Stimulated activated CD4-positive, alpha-beta T cell treated with anti-CD3 and anti-CD28 coated beads, Interleukin-2, amount 100 ng/mL, for 48 hours (primary cell): ENCODE measurements around the gene TRAPPC10.

Source experiments
- DNase-seq, 2 donors: peaks; one replicate each; pipeline ENCODE4 v3.0.0-alpha.2; 2020

TRAPPC10 gene

DNA sequence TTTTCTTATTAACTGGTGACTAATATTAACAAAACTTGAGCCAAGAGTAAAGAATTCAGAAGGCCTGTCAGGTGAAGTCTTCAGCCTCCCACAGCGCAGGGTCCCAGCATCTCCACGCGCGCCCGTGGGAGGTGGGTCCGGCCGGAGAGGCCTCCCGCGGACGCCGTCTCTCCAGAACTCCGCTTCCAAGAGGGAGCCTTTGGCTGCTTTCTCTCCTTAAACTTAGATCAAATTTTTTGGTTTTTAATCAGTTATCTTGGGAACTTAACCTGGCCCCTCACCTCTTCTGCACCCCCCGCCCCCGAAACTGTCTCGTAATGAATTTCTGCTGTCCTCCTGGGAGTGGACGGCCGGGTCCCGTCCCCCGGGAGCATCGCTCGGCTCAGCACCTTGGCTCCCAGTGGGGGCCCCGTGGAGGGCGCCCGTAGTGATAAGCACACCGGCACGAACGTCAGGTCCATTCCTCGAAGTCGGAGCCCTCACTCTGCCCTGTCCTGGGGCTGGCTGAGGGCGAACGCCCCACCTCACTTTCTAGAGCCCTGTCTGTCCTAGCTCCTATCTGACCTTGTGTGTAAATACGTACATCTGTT is 29.5 kb upstream of the TRAPPC10 start:
- no peak for DNase-seq

DNA sequence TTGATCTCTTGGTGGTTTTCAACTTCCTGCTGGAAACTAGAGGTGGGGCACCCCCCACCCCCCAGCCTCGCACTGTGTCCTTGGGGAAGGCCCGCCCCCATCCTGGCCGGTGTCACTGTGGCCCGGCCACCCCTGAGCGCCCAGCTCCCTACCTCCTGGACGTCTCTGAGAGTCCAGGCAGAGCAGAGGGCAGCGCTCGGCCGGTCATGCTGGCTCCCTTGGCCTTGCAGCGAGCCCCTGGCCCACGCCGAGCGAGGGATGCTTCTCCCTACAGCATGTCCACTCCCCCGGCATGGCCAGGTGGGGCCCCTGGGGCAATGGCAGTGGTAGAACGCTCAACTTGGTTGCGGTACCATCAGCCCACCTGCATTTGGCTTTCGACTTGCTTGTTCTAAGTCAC is 28.7 kb upstream of the TRAPPC10 start:
- no peak for DNase-seq

DNA sequence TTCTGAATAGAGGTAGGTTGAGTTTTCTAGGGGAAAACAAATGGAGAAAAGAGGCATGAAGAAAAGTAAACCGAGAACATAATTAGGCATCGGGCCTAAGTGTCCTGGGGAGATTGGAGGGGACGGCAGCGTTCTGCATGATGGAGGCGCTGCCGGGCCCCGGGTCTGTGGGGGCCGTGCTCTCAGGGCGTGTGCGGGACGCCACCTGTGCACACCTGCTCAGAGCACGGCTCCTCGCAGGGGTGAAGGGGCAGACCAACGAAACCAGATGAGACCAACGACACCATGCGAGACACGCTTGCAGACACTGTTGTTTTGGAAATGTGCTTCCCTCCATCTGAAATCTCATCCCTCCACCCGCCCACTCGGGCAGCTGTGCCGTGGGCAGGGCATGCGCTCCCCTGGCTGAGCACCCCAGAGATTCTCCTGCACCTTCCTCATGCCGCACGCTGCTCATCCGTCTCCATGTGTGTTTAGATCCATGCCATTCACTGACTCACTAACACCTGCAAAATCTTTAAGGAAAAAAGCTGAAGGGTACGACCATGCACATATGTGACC is 28.2 kb upstream of the TRAPPC10 start:
- DNase-seq: no peak

DNA sequence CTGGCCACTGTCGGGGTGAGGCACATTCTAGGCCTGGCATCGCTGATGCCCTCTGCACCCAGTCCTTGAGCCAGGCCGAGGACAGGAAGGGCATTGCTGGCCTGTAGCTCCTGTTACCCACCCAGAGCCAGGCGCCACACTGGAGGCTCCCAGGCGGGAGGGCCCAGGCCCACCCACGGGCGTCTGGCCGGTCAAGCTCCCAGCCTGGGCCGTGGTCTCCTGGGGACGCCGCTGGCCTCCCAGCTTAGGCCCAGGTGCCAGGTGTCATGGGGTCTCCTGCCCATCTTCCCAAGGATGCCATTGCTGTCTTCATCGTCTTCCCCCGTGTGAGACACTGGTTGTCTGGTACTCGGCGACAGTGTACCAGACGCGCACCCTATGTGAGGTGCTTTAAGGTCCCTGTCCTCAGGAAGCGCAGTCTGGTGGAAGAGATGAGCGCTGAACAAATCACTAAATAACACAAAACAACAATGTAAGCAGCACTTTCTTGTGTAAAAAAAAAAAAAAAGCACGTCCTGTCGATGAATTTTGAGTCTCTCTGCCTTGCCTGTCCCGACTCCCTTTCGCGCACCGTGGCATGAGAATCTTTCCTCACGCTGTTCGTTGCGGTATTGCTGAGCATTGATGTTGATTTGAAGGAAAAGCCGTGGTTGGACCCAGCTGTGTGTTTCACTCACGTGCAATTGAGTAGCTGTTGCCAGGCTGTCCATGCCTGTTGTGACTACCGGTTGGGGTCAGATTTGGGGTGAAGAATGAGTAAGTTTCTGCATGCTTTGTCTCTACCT is 27.0 kb upstream of the TRAPPC10 start:
- no peak for DNase-seq

GRCh38 chr21:43985690-43986251 is 26.3 kb upstream of the TRAPPC10 start:
- DNase-seq: no peak

DNA sequence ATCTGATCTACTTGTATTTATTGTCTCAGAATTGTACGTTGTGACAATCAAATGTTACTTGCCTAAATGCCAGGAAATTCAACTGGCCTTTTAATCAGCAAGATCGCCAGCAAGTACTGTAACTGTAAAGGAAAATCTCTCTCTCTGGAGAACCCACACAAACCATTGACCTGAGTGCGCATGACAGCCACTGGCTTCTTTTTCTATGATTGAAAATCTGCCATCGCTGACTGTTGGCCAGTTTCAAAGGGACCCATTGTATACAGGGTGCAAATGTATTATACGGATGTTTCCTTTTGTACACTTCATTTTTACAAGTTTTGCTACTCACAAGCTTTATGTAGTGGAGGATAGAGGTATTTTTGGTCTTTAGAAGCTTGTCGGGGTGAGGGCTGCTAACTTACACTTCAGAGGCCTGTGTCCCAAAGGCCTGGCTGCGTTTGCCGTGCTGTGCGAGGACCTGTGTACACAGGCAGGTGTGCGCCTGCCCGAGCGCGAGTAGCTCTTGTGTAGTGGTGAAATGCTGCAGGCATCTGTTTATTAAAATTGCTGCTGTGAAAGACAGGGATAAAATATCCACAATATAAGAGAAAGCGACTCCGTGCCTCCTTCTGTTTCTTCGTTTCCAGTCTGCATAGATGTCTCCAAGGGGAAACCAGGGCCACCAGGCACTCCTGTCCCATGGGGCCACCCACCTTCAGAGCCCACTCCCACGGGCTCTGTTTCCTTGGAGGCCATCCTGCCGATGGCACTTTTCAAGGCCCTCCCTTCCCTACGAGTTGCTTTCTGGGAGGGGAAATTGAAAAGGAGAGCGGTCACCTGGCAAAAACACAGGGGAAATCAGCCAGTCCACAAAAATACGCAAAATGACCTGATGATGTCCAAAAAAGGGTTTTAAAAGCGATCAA is 25.3 kb upstream of the TRAPPC10 start:
- no peak for DNase-seq

DNA sequence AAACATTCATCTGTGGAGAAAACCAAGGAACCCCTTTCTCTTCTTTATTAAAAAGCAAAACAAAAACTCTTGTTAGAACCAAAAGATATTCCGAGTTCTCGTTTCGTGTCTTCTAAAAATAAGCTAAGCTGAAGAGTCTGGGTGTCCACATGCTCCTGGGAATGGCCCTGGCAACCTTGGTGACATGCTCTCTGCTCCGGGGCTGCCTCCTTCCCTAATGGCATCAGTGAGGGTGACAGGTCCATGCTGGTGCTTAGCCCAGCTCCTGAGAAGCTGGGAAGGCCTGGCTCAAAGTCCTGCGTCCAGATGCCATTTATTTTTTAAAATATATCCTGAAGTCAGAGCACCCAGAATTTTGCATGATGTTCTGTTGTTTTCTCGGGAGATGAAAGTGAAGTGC is 24.6 kb upstream of the TRAPPC10 start:
- DNase-seq: no peak

DNA sequence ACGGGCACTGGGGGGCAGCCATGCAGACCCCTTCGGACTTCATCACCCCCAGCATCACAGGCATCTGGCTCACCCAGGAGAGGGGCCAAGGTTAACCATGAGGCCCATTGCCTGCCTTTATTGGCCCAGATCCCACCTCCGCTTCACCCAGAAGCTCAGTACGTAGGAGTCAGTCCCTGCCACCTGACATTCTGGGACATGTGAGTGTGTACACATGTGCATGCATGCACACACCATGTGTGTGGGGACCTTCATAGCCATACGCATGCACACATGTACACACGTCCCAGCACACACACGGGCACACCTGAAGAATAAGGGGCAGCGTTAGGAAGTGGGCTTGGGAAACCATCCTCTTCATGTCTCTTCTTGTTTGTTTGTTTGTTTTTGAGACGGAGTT is 24.1 kb upstream of the TRAPPC10 start:
- no peak for DNase-seq

DNA sequence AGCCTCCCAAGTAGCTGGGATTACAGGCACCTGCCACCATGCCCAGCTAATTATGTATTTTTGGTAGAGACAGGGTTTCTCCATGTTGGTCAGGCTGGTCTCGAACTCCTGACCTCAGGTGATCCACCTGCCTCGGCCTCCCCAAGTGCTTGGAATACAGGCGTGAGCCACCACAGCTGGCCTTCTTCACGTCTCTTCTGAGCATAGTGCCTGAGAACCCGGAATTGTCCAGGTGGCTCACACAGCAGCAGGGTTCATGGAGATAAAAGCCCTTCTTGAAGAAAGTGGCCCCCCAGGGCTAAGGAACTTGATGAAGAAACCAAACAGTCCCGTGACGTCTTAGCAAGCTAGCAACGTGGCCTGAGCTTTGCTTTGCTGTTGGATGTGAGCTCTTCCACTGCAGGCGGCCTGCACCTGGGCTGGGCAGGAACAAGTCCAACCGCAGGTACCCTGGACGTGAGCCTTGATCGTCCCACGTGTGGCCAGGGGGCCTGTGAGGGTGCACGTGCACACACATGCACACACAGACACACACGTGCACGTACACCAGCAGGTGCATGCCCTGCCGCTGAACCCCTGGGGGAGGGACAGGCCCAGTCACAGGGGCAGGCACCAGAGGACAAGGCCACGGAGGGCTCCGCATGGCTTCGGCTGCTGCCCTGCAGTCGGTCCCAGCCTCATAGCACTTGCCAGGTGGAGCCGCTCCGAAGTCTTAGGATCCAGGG is 23.4 kb upstream of the TRAPPC10 start:
- DNase-seq: no peak

DNA sequence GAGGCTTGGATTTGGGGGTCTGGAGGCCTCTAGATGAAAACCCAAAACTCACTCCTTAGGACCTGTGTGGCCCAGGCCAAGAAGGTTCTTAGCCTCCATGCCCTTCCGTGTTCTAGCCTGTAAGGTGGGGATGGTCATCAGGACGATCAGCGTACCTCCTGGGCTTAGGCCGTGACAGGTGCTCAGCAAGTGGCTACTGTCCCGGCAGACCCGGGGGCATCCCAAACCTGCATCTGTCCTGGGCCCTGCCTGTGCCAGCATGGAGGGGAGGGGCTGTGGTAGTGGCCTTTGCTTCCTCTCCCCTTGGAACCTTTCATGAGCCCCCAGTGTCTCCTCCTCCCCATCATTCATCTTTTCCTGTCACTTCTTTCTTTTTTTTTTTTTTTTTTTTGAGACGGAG is 22.7 kb upstream of the TRAPPC10 start:
- no peak for DNase-seq

GRCh38 chr21:43991447-43991991 is 20.6 kb upstream of the TRAPPC10 start:
- DNase-seq: no peak

DNA sequence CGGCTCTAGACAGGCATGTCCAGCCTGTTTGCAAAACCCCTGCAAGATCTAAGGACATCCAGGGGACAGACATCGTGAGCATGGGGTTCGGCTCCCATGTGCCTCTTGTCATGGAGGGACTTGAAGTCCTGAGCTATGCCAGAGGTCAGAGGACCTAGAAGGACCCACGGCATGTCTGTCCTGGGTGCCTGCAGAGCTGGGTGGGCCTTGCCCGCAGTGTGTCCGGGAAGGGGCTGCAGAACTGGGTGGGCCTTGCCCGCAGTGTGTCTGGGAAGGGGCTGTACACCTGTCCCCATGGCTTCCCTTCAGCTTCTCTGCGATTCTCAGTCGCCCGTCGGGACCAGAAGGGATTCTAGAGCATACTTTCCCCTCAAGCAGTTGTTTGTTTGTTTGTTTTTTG is 20.0 kb upstream of the TRAPPC10 start:
- no peak for DNase-seq

DNA sequence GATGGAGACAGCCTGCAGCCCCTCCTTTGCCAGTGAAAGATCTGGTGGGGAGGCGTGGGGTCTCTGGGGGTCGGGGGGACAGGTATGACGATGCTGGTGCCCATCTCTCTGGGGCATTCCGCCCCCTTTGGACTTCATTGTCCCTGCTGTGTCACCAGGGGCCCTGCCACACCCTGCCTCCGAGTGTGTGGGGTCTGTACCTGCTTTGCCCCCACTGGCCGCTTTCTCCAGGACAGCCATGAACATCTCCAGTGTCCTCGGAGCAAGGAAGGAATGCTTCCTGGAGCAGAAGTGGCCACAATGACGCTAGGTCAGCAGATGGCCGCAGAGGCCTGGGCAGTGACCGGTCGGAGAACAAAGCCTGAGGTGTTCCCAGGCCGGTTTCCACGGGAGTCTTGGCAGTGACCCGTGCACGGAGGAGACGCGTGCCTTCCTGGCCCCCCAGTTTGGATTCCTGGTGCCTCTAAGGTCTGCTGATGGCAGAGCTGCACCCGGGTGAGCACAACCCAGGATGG is 18.6 kb upstream of the TRAPPC10 start:
- no peak for DNase-seq

DNA sequence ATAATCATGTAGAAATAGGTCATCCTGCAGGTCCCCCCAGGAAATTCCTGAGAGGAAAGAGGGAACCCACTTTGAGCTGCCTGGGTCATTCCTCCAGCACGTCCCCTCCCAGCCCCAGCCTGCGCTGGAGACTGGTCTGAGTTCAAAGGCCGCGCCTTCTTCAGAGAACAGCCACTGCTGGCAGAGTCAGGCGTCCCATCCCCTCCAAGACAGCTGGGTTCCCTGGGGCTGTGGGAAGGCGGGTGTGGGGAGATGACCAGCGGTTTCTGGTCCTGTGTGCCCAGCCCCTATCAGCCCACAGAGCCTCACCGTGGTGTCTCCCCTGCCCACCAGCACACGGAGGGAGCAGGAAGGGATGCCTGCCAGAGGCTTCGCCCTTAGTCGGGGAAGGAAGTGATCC is 18.0 kb upstream of the TRAPPC10 start:
- no peak for DNase-seq

GRCh38 chr21:43994646-43995045 is 17.5 kb upstream of the TRAPPC10 start:
- DNase-seq: no peak

GRCh38 chr21:43995521-43996105 is 16.5 kb upstream of the TRAPPC10 start:
- DNase-seq: no peak

DNA sequence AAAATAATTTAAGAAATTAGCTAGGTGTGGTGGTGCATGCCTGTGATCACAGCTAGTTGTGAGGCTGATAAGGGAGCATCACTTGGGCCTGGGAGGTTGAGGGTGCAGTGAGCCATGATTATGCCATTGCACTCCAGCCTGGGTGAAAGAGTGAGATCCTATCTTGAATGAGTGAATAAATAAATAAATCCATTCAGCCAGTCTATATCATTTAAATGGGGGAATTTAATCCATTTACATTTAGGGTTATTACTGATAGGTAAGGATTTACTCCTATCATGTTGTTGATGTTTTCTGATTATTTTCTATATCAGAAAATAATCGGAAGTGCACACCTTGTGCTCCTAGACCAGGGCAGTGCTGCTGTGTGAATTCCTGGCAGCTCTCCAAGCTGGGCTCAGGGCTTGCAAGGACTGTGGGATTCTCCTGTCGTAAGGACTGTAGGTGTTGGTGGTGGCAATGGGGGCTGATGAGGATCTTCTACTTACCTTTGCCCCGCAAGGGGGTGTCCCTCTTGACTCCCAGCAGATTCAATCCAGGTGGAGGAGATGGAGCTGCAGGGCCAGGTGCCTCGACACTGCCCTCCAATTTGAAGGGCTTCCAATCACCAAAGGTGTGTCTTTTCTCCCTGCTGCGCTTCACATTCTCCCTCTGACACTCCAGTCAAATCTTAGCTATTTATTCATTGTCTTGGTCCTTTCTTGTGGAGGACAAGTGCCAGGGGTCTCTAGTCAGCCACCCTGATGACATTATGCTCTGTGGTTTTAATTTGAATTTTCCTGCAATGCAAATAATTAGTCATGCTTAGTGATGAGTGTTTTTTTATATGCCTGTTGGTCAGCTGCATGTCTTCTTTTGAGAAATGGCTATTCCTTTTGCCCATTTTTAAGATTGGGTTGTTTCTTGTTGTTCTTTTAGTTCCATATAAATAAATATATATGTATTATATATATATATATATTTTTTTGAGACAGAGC is 14.1 kb upstream of the TRAPPC10 start:
- no peak for DNase-seq

- DNase-seq: no peak
These were observed 11.7 kb upstream of the TRAPPC10 start for GRCh38 chr21:44000360-44000759.

DNA sequence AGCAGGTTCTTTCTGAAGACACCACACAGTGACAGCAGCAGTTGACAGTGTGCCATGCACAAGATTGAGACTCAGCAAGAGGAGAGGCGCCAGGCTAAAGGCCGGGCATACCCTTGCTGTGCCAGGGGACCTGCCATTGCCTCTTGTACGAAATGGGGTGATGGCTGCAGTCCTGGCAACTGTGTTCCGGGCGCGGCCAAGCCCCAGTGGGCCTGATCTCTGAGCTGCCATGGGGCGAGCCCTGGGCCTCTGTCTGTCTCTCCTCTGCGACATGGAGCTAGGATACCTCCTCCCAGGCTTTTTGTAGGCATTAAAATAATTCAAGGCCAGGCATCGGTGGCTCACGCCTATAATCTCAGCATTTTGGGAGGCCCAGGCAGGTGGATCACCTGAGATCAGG is 9.6 kb upstream of the TRAPPC10 start:
- no peak for DNase-seq

DNA sequence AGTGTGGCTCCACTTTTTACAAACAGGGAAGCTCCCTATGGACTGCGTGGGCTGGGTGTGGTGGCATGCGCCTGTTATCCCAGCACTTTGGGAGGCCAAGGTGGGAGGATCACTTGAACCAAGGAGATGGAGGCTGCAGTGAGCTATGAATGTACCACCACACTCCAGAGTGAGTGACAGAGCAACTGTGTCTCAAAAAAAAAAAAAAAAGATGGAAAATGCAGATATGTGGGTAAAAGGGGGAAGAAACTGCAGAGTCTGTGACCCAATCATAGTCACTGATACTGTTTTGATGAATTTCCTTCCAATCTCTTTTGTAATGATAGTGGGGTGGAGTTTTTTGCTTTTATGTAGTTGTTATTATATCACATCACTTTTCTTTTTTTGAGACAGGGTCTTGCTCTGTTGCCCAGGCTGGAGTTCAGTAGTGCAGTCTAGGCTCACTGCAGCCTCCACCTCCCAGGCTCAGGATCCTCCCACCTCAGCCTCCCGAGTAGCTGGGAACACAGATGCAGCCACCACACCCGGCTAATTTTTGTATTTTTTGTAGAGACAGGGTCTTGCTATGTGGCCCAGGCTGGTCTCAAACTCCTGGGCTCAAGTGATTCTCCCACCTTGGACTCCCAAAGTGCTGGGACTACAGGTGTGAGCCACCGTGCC is 8.7 kb upstream of the TRAPPC10 start:
- DNase-seq: no peak
